Pancreas (tissue), 10 donors: ENCODE data around the gene PIGL. TPM values are rescaled to one million over a fixed set of nuclear protein-coding genes. Genes with fewer than 3 reads are reported as not detected.

Source experiments
- ATAC-seq, 4 donors: fragments of 200-7000 bp; cut with Tn5 transposase; one replicate each; pipeline versions ENCODE4 v1.8.0 to v1.9.1; 2020; ENCODE audit warnings: mild to moderate bottlenecking in 4 of 4, moderate library complexity in 4 of 4
- DNase-seq, 6 donors: peaks; one replicate each; pipeline ENCODE4 v3.0.0-alpha.2; 2020
- FAIRE-seq: peaks from 2 replicates; lab custom pipeline; 2012; peaks lifted over from hg19 to GRCh38; lab: Jason Lieb, UNC
- H3K27ac ChIP-seq, 4 donors: fragments of 200-600 bp; sonication (generic); 1 replicate in 3 of 4; 2 replicates in 1 of 4; pipeline versions ENCODE4 v1.5.0 to v1.8.0; 2020
- H3K27me3 ChIP-seq, 4 donors: fragments of 200-600 bp; one replicate each; pipeline ENCODE4 v1.8.0; 2021
- H3K36me3 ChIP-seq, 3 donors: fragments of 200-600 bp; sonication (generic) in 1 of 3; one replicate each; pipeline versions ENCODE4 v1.5.0 to v1.8.0; 2020 to 2021
- H3K4me1 ChIP-seq, 3 donors: fragments of 200-600 bp; one replicate each; pipeline ENCODE4 v1.8.0; 2021
- H3K4me3 ChIP-seq, 4 donors: fragments of 200-600 bp; sonication (generic) in 2 of 4; one replicate each; pipeline versions ENCODE4 v1.5.0 to v1.8.0; 2020 to 2021
- H3K9me3 ChIP-seq, 4 donors: fragments of 200-600 bp; one replicate each; pipeline ENCODE4 v1.8.0; 2021
- CTCF ChIP-seq, 4 donors: fragments of 200-600 bp; sonication (generic) in 3 of 4; IDR thresholded peaks; one replicate each; pipeline versions ENCODE4 v1.5.0 to v1.8.0; 2021; ENCODE audit warnings: antibody characterized with exemption in 4 of 4
- WGBS, 2 donors: extraction: QIAGEN DNeasy Blood & Tissue Kit; methylation state at CpG; one replicate each; pipeline ENCODE4 v1.1.7; 2013; 5-methylcytosine and 5-hydroxymethylcytosine counted together
- intact Hi-C, 3 donors: fragments of 100-400 bp; cut with DNase I; formaldehyde crosslinking; loops; one replicate each; pipeline versions ENCODE4 v1.11.1 to v1.14.2; 2022
- polyA plus RNA-seq, 2 donors: library from polyadenylated mRNA; stranded (reverse); fragments of 200-250 nt; gene quantifications; one replicate each; pipeline ENCODE4 v1.2.3, GENCODE V29; 2013
- total RNA-seq, 6 donors: library from RNA; stranded (reverse); fragmentation: NEBNext Ultra II Directional in 4 of 6; extraction: Animal tissue kit (Norgen Biotek cat#: 25700) in 4 of 6; gene quantifications; one replicate each; pipeline versions ENCODE4 v1.2.1 to v1.2.4, GENCODE V29; 2021 to 2023
- donor health status: healthy with polysubstance abuse.
- donor health status: DM: no; HTN: no; CAD: no; lungs with moderate emphysema.
- donor health status: DM: no; HTN: no; CAD: no.
- donor health status: control.
- donor health status: control.
- donor health status: Bipolar disorder and iron deficiency.
- donor health status: DM: yes; HTN: yes; CAD: no.
- donor health status: DM: no; HTN: no; CAD: no.
- donor health status: DM: no; HTN: no; CAD: no.
- donor health status: DM: yes; HTN: yes; CAD: no.

Gene PIGL
- total and polyA plus RNA-seq, 8 donors: 11.3 to 27.1 (median 17.0) TPM

GRCh38 chr17:16352667-16353316 lies 135.8 kb downstream of the PIGL start:
- Histone ChIP-seq H3K27ac (peak overlapping the region in 1 of 4 donors; percentile 48), H3K4me1 (peaks cover 0 to 6% (median 0%) of the 10 kb centered on the region in 3 donors), H3K36me3 (no peaks in the 10 kb centered on the region), H3K27me3 (no peaks in the 10 kb centered on the region), H3K9me3 (no peaks in the 10 kb centered on the region), H3K4me3 (peak overlapping the region; percentile 37 to 79 (median 62))
- no peak for TF ChIP-seq CTCF (IDR thresholded peaks at IDR 0.05)
- peak; percentile 69 to 83 (median 74) for ATAC-seq
- intact Hi-C loops: no loop called here
- DNase-seq: peak; percentile 15 to 76 (median 46)
- 0% methylated on average over 66 to 75 of the region's 75 CpGs for WGBS, 2 donors
- no peak for FAIRE-seq

GRCh38 chr17:16353317-16354174 lies 136.5 kb downstream of the PIGL start, which contains the start of gene CENPV:
CENPV (minus strand) TSS chr17:16353469; CDS start chr17:16353436, 33 bp downstream.
- FAIRE-seq: no peak
- H3K36me3 ChIP-seq: no peaks in the 10 kb centered on the region
- ATAC-seq: peak; percentile 70 to 84 (median 82)
- peak; percentile 35 to 85 (median 58) for DNase-seq
- H3K4me1 ChIP-seq: peaks cover 0 to 6% (median 0%) of the 10 kb centered on the region in 3 donors
- no peaks in the 10 kb centered on the region for H3K27me3 ChIP-seq
- no peak for TF ChIP-seq CTCF (IDR thresholded peaks at IDR 0.05)
- H3K27ac ChIP-seq: peak within 1 kb of the TSS in 1 of 4 donors; percentile 48
- intact Hi-C loops: no loop called here
- H3K4me3 ChIP-seq: peak within 1 kb of the TSS; percentile 37 to 79 (median 62)
- 17 to 20% methylated on average over 73 to 83 of the region's 83 CpGs for WGBS, 2 donors
- no peaks in the 10 kb centered on the region for H3K9me3 ChIP-seq

- Histone ChIP-seq H3K27me3 (no peaks in the 10 kb centered on the region), H3K4me3 (no peak overlapping the region), H3K36me3 (no peaks in the 10 kb centered on the region), H3K27ac (no peak overlapping the region), H3K4me1 (peaks cover 0 to 6% (median 0%) of the 10 kb centered on the region in 3 donors), H3K9me3 (no peaks in the 10 kb centered on the region)
- FAIRE-seq: no peak
- no peak for DNase-seq
- ATAC-seq: no peak
- TF ChIP-seq CTCF (IDR thresholded peaks at IDR 0.05): no peak
- 95 to 96% methylated on average over 10 to 14 of the region's 14 CpGs for WGBS, 2 donors
- intact Hi-C loops: no loop called here
These were observed 137.6 kb downstream of the PIGL start for GRCh38 chr17:16354585-16354984.

- FAIRE-seq: no peak
- intact Hi-C loops: no loop called here
These were observed 141.4 kb downstream of the PIGL start for GRCh38 chr17:16358394-16358793.

More at GRCh38 chr17:16358394-16358793, 141.4 kb downstream of the PIGL start:
- no peaks in the 10 kb centered on the region for H3K4me1 ChIP-seq
- H3K27ac ChIP-seq: no peak overlapping the region
- no peaks in the 10 kb centered on the region for H3K9me3 ChIP-seq
- DNase-seq: no peak
- ATAC-seq: no peak
- no peaks in the 10 kb centered on the region for H3K27me3 ChIP-seq
- H3K36me3 ChIP-seq: no peaks in the 10 kb centered on the region
- no peak for TF ChIP-seq CTCF (IDR thresholded peaks at IDR 0.05)
- H3K4me3 ChIP-seq: no peak overlapping the region
